IMR-90 (cell line): ENCODE results near the gene CYSTM1. TPM values are rescaled to one million over a fixed set of nuclear protein-coding genes. Genes with fewer than 3 reads are reported as not detected.
A peak's percentile ranks its signal among the peaks of the same experiment; 100 is the strongest.

Source experiments
- ATAC-seq: fragments of 200-7000 bp; cut with Tn5 transposase; 2 replicates; pipeline ENCODE4 v1.9.1; 2020; ENCODE audit warnings: low read depth, mild to moderate bottlenecking, moderate library complexity
- BruUV-seq: library from RNA; stranded (reverse); fragments of 400-500 nt; replicated peaks from 2 replicates; lab custom pipeline; 2021; lab: Mats Ljungman, UMichigan
- CTCF ChIA-PET: fragments of 300-600 bp; formaldehyde crosslinking; extraction: SDS; loops from one replicate; lab custom pipeline; 2021; ENCODE audit warnings: antibody characterized with exemption; lab: Yijun Ruan, JAX
- POLR2A ChIA-PET: fragments of 300-600 bp; sonication (Branson Sonifier 250); formaldehyde crosslinking; loops from one replicate; lab custom pipeline; 2022; ENCODE audit warnings: antibody characterized with exemption; ENCODE audit not compliant: unreplicated experiment; lab: Charles Lee
- DNase-seq: peaks from one replicate; pipeline ENCODE4 v3.0.0; 2013
- H2AFZ ChIP-seq: replicated peaks from 2 replicates; pipeline ENCODE3; 2013; ENCODE audit warnings: low read length, mild to moderate bottlenecking; ENCODE audit not compliant: poor library complexity
- H2AK5ac ChIP-seq: 2 replicates; pipeline ENCODE4 v1.6.1; 2013; ENCODE audit warnings: low read depth, low read length, inconsistent platforms
- H2AK9ac ChIP-seq: replicated peaks from 2 replicates; pipeline ENCODE3; 2013; ENCODE audit warnings: mild to moderate bottlenecking, low read depth, low read length, moderate library complexity; ENCODE audit not compliant: poor library complexity
- H2BK120ac ChIP-seq: 2 replicates; pipeline ENCODE4 v1.6.1; 2013; ENCODE audit warnings: low read depth, low read length, inconsistent platforms
- H2BK15ac ChIP-seq: 3 replicates; pipeline ENCODE4 v1.6.1; 2013; ENCODE audit warnings: low read depth, low read length, inconsistent platforms
- H2BK20ac ChIP-seq: 2 replicates; pipeline ENCODE4 v1.6.1; 2013; ENCODE audit warnings: low read depth, mild to moderate bottlenecking, inconsistent platforms, low read length, moderate library complexity
- H2BK5ac ChIP-seq: 2 replicates; pipeline ENCODE4 v1.6.1; 2013; ENCODE audit warnings: mild to moderate bottlenecking, low read depth, low read length, inconsistent platforms; ENCODE audit not compliant: poor library complexity, severe bottlenecking
- H3K14ac ChIP-seq: replicated peaks from 2 replicates; pipeline ENCODE4 v1.6.1; 2013; ENCODE audit warnings: low read depth, low read length, inconsistent platforms
- H3K18ac ChIP-seq: 2 replicates; pipeline ENCODE4 v1.6.1; 2013; ENCODE audit warnings: low read depth, low read length, control low read depth
- H3K23ac ChIP-seq: 2 replicates; pipeline ENCODE4 v1.6.1; 2013; ENCODE audit warnings: low read depth, low read length, inconsistent platforms
- H3K27ac ChIP-seq: 2 replicates; pipeline ENCODE4 v1.5.1; 2013; ENCODE audit warnings: mild to moderate bottlenecking, control low read depth, low read length; ENCODE audit not compliant: insufficient read depth
- H3K27me3 ChIP-seq: 2 replicates; pipeline ENCODE4 v1.6.1; 2013; ENCODE audit warnings: low read length; ENCODE audit not compliant: control insufficient read depth, insufficient read depth
- H3K36me3 ChIP-seq: 2 replicates; pipeline ENCODE4 v1.6.1; 2013; ENCODE audit warnings: low read length, mixed read lengths; ENCODE audit not compliant: control insufficient read depth, insufficient read depth
- H3K4ac ChIP-seq: 2 replicates; pipeline ENCODE4 v1.6.1; 2013; ENCODE audit warnings: low read depth, low read length, inconsistent platforms
- H3K4me1 ChIP-seq: 2 replicates; pipeline ENCODE4 v1.6.1; 2013; ENCODE audit warnings: low read length, mixed read lengths; ENCODE audit not compliant: control insufficient read depth, insufficient read depth
- H3K4me2 ChIP-seq: 2 replicates; pipeline ENCODE4 v1.6.1; 2013; ENCODE audit warnings: low read depth, mild to moderate bottlenecking, control low read depth, low read length, moderate library complexity
- H3K4me3 ChIP-seq: 2 replicates; pipeline ENCODE4 v1.5.1; 2013; ENCODE audit warnings: low read depth, mild to moderate bottlenecking, control low read depth, low read length, moderate library complexity; ENCODE audit not compliant: insufficient read depth
- H3K56ac ChIP-seq: 2 replicates; pipeline ENCODE4 v1.6.1; 2013; ENCODE audit warnings: low read length, inconsistent platforms; ENCODE audit not compliant: insufficient read depth; ENCODE audit errors: extremely low read depth
- H3K79me1 ChIP-seq, 2 experiments: 2 replicates each; pipeline ENCODE4 v1.6.1; 2013; ENCODE audit warnings: low read length in 2 of 2, inconsistent platforms in 1 of 2, low read depth in 1 of 2
- H3K9ac ChIP-seq: 2 replicates; pipeline ENCODE4 v1.6.1; 2013; ENCODE audit warnings: low read depth, low read length, control low read depth
- H3K9me1 ChIP-seq: 2 replicates; pipeline ENCODE4 v1.6.1; 2013; ENCODE audit warnings: low read length, inconsistent platforms; ENCODE audit not compliant: insufficient read depth
- H3K9me3 ChIP-seq: 2 replicates; pipeline ENCODE4 v1.6.1; 2013; ENCODE audit warnings: low read length; ENCODE audit not compliant: control insufficient read depth, insufficient read depth
- H4K20me1 ChIP-seq: 2 replicates; pipeline ENCODE4 v1.6.1; 2013; ENCODE audit warnings: low read length, inconsistent platforms; ENCODE audit not compliant: insufficient read depth
- H4K5ac ChIP-seq: 2 replicates; pipeline ENCODE4 v1.6.1; 2013; ENCODE audit warnings: mild to moderate bottlenecking, low read depth, low read length, control low read depth
- H4K8ac ChIP-seq, 2 experiments: 2 replicates each; pipeline ENCODE4 v1.6.1; 2013; ENCODE audit warnings: low read depth in 2 of 2, low read length in 2 of 2, control low read depth in 1 of 2, inconsistent platforms in 1 of 2
- H4K91ac ChIP-seq: 2 replicates; pipeline ENCODE4 v1.6.1; 2013; ENCODE audit warnings: low read depth, low read length, inconsistent platforms; ENCODE audit not compliant: insufficient read depth
- BHLHE40 ChIP-seq: fragments of 150-350 bp; IDR thresholded peaks from 2 replicates; pipeline ENCODE4 v1.6.1; 2016; ENCODE audit warnings: mild to moderate bottlenecking, low read depth, low read length
- CEBPB ChIP-seq: IDR thresholded peaks from 2 replicates; pipeline ENCODE4 v1.6.1; 2012; ENCODE audit warnings: low read depth, low read length, improper control_type of control experiment
- CHD1 ChIP-seq: IDR thresholded peaks from 2 replicates; pipeline ENCODE4 v1.6.1; 2012; ENCODE audit warnings: low read depth, low read length, improper control_type of control experiment
- MAFK ChIP-seq: IDR thresholded peaks from 2 replicates; pipeline ENCODE4 v1.6.1; 2012; ENCODE audit warnings: low read depth, low read length, improper control_type of control experiment
- whole genome bisulfite sequencing, 2 experiments: methylation state at CpG; one replicate each; pipeline versions ENCODE4 v1.1.5 to v1.1.7; 2013; ENCODE audit warnings: missing lambda C conversion rate in 2 of 2; ENCODE audit not compliant: insufficient read length in 1 of 2; ENCODE audit errors: extremely low coverage in 2 of 2; 5-methylcytosine and 5-hydroxymethylcytosine counted together
- dilution Hi-C: fragments of 300-500 bp; cut with HindIII; formaldehyde crosslinking; loops from one replicate; pipeline ENCODE4 v1.14.3; 2018; ENCODE audit warnings: low sequenced_read_pairs; ENCODE audit not compliant: unreplicated experiment
- in situ Hi-C: fragments of 300-500 bp; cut with MboI; formaldehyde crosslinking; loops from 3 replicates; pipeline ENCODE4 v1.14.3; 2019; ENCODE audit warnings: low sequenced_read_pairs, inconsistent platforms, mixed read lengths
- intact Hi-C: fragments of 100-400 bp; cut with micrococcal nuclease; formaldehyde crosslinking; loops from 2 replicates; pipeline ENCODE4 v1.10.0; 2022
- polyA plus RNA-seq, 3 experiments: library from polyadenylated mRNA; depleted of rRNA; stranded (reverse); fragments of >200 nt; gene quantifications; 2 replicates each; pipeline ENCODE4 v1.2.3, GENCODE V29; 2012; ENCODE audit warnings: low replicate concordance in 1 of 3
- total RNA-seq: library from RNA; depleted of rRNA; stranded (reverse); fragments of >200 nt; gene quantifications from 2 replicates; pipeline ENCODE4 v1.2.3, GENCODE V29; 2012

Gene CYSTM1
- total and polyA plus RNA-seq, 2 of the 4 experiments (the other 2 are of a cell fraction): 7.3 to 15.0 TPM

DNA sequence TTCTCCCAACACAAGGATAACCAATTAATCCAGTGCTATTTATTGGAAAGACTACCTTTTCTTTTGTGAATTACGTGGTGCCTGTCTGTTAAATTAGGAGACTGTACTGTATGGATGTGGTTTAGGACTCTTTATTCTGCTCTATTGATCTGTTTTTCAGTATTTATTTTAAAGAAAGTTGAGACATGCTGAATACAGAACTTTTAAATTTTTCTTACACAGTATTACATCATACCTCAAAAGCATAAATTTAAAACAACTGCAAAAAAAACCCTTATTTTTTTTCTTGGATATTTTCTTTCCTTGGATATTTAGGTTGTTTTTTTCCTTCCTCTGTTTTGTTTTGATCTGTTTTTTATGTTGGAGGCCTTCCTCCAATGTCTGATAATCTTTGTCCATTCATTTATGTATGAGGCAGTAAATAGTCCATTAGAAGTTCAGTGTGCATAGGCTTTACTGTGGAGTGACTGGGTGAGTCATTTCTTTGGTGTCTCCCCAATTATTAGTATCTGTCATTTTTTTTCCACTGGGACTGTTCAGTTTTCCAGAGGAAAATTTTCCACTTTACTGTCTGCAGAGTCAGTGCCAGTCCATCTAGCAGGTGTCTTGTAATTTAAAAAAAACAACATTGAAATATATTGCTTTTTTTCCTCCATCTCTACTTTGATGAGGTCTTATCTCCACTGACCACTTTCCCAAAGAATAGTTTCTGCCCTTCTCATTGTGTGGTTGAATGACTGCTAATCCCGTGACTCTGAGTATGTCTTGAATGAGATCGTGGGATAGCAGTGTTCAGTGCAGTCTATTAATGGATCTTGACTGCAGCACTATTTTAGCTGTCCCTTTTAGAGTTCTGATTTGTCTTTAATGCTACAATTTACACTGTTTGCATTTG, 15.2 kb downstream of the CYSTM1 start:
- DNase-seq: peak; percentile 78
- Histone ChIP-seq H4K20me1 (no peaks in the 10 kb centered on the region), H3K23ac (no peak overlapping the region), H2BK120ac (no peak overlapping the region), H3K4me2 (no peak overlapping the region), H2BK20ac (no peak overlapping the region), H3K56ac (no peak overlapping the region), H2AK9ac (no peak overlapping the region), H4K5ac (no peak overlapping the region), H3K9ac (no peak overlapping the region), H3K27ac (no peak overlapping the region), H3K18ac (no peak overlapping the region), H3K4me3 (no peak overlapping the region), H3K9me3 (no peaks in the 10 kb centered on the region), H3K9me1 (no peaks in the 10 kb centered on the region), H2BK5ac (no peak overlapping the region), H2AFZ (no peak overlapping the region), H3K27me3 (no peaks in the 10 kb centered on the region), H4K8ac (no peak overlapping the region), H3K79me1 (no peaks in the 10 kb centered on the region), H3K4ac (no peak overlapping the region), H4K91ac (no peak overlapping the region), H3K14ac (no peak overlapping the region), H2BK15ac (no peak overlapping the region), H3K36me3 (no peaks in the 10 kb centered on the region), H3K4me1 (no peaks in the 10 kb centered on the region), H2AK5ac (no peak overlapping the region)
- no TSS peak for BruUV-seq
- in situ Hi-C loops (no loop called here), dilution Hi-C loops (no loop called here), intact Hi-C loops (no loop called here)
- TF ChIP-seq CHD1 (no peak), MAFK (no peak), BHLHE40 (peak; percentile 40; the same call in 1 of the 2 replicates), CEBPB (peak; percentile 46)
- WGBS, 2 experiments: no CpG with 5 or more reads among the region's 3 CpGs
- POLR2A ChIA-PET: no interaction called here
- CTCF ChIA-PET: interaction anchor here (0.5 to 0.8 kb wide), 2 partner anchors 54 to 142 kb away, joined by 3 to 6 read pairs; no protein-coding TSS in a partner anchor
- peak; percentile 65 for ATAC-seq
